Activated T-helper 1 cell treated with anti-CD3 and anti-CD28 coated beads, Interleukin-2, amount 50 U/mL, for 16 hours (primary cell): Measurements from ENCODE around the gene TLK2.
A peak's percentile ranks its signal among the peaks of the same experiment; 100 is the strongest.
"Not testable (repeated sequence)": the region's sequence is repeated elsewhere in the genome, so short reads cannot be mapped to it uniquely, and the experiment has no call there.

Source experiments
- DNase-seq, 2 donors: peaks; one replicate each; pipeline ENCODE4 v3.0.0-alpha.2; 2020; ENCODE audit warnings: low read depth in 1 of 2, low spot score in 1 of 2

Gene TLK2

GRCh38 chr17:62478424-62478879 is at the start of gene TLK2:
Gene TLK2 (plus strand): TSS chr17:62478825. CDS start chr17:62481126, 2,301 bp downstream.
- peak; percentile 44 to 70 for DNase-seq

GRCh38 chr17:62435251-62435650 is 43.4 kb upstream of the TLK2 start:
- DNase-seq = not testable (repeated sequence)

- not testable (repeated sequence) for DNase-seq
Measured at GRCh38 chr17:62441181-62441580, 37.4 kb upstream of the TLK2 start.

GRCh38 chr17:62444063-62444462 is 34.6 kb upstream of the TLK2 start:
- no peak for DNase-seq

- DNase-seq = not testable (repeated sequence)
Measured at GRCh38 chr17:62445791-62446190, 32.8 kb upstream of the TLK2 start.

GRCh38 chr17:62452195-62452594 is 26.4 kb upstream of the TLK2 start:
- not testable (repeated sequence) for DNase-seq

- not testable (repeated sequence) for DNase-seq
Measured at GRCh38 chr17:62453041-62453440, 25.6 kb upstream of the TLK2 start.

- not testable (repeated sequence) for DNase-seq
Measured at GRCh38 chr17:62453656-62454055, 25.0 kb upstream of the TLK2 start.

- not testable (repeated sequence) for DNase-seq
Measured at GRCh38 chr17:62454111-62454510, 24.5 kb upstream of the TLK2 start.

GRCh38 chr17:62456016-62456415 is 22.6 kb upstream of the TLK2 start:
- no peak for DNase-seq

- not testable (repeated sequence) for DNase-seq
Measured at GRCh38 chr17:62458483-62458882, 20.1 kb upstream of the TLK2 start.

GRCh38 chr17:62464422-62464821 is 14.2 kb upstream of the TLK2 start:
- DNase-seq = not testable (repeated sequence)

- not testable (repeated sequence) for DNase-seq
Measured at GRCh38 chr17:62465271-62465670, 13.4 kb upstream of the TLK2 start.

GRCh38 chr17:62470666-62471379 is 7.8 kb upstream of the TLK2 start:
- peak; percentile 52 to 65 for DNase-seq

GRCh38 chr17:62471380-62471880 is 7.2 kb upstream of the TLK2 start:
- DNase-seq = not testable (repeated sequence)

GRCh38 chr17:62473030-62473982 is 5.3 kb upstream of the TLK2 start:
- DNase-seq = not testable (repeated sequence)

GRCh38 chr17:62477111-62477510 is 1.5 kb upstream of the TLK2 start:
- DNase-seq = not testable (repeated sequence)

GRCh38 chr17:62477718-62478408 is 762 bp upstream of the TLK2 start:
- peak; percentile 13 to 22 for DNase-seq

GRCh38 chr17:62478880-62479638 is 434 bp downstream of the TLK2 start:
- DNase-seq = peak; percentile 9 to 28

GRCh38 chr17:62479639-62480258 is 1.1 kb downstream of the TLK2 start:
- not testable (repeated sequence) for DNase-seq
